Subcutaneous adipose tissue (tissue), 4 donors: ENCODE measurements around the gene ROR1. TPM values are rescaled to one million over a fixed set of nuclear protein-coding genes. Genes with fewer than 3 reads are reported as not detected.

Experiments used
- total RNA-seq, 4 donors: library from RNA; depleted of rRNA; stranded (reverse); fragments of >200 nt; gene quantifications; one replicate each; pipeline ENCODE4 v1.1.0, GENCODE V29; 2016
- TF ChIP-seq, protein P1 (sequence below): fragments of 450-650 bp; IDR thresholded peaks from one replicate; pipeline ENCODE4 v1.5.1; 2016; ENCODE audit warnings: low read depth, mild to moderate bottlenecking, control low read depth, antibody characterized with exemption, moderate library complexity

The ROR1 gene
- total RNA-seq, 4 donors from 2014 or later = 5.8 to 10.2 (median 8.6) TPM

DNA sequence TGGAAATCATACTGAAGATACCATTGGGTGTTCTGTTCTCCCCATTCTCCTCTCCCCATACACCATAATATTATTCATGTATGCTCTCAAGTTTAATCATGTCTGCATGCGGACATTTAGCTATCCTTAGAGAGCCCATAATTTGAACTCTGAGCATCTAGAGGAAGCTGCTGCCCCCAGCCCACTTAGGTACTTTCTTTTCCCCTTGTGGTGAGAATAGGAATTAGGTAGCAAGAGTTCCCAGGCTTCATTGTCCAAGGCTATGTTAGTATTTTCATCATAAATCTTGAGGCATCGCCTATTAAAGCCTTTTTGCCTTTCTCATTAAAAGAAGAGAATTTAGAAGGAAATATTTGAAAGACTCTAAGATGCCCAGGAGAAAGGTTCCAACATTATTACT, 96.3 kb downstream of the ROR1 start:
- TF ChIP-seq, protein P1, sequence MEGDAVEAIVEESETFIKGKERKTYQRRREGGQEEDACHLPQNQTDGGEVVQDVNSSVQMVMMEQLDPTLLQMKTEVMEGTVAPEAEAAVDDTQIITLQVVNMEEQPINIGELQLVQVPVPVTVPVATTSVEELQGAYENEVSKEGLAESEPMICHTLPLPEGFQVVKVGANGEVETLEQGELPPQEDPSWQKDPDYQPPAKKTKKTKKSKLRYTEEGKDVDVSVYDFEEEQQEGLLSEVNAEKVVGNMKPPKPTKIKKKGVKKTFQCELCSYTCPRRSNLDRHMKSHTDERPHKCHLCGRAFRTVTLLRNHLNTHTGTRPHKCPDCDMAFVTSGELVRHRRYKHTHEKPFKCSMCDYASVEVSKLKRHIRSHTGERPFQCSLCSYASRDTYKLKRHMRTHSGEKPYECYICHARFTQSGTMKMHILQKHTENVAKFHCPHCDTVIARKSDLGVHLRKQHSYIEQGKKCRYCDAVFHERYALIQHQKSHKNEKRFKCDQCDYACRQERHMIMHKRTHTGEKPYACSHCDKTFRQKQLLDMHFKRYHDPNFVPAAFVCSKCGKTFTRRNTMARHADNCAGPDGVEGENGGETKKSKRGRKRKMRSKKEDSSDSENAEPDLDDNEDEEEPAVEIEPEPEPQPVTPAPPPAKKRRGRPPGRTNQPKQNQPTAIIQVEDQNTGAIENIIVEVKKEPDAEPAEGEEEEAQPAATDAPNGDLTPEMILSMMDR = no peak

DNA sequence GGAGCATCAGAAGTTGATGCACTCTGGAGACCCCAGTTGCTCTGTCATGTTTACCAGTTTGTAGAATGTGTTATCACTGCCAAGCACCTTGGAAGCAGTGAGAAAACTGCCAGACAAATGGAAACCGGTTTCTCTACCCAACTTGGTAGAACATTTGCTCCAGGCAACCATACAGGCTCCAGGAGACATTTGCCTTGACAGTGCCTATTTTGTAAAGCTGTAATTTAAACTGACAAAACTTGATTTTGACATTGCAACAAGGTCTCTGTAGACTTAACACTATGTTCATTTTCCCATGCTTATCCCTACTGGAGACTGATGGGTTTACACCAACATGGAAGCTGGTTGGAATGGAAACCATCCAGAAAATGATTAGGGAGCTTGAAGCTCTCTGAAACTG, 97.6 kb downstream of the ROR1 start:
- TF ChIP-seq, protein P1 = no peak

DNA sequence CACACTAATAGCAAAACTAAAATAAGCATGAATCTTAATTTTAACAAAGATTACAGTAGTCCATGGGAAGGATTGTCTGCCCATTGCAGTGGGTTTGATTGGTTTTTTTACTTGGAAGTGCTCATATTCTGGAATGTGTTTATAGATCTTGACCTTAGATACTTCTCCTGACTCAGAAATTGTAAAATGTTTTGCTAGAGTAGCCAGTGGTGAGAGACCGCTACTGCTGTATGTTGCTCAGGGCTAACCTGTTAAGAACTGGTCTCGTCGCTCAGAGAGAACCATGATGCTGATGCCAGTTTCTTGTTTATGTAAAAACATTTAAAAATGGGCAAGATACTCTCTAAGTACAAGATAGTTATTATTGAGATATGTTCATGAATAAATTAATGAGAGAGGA, 99.9 kb downstream of the ROR1 start:
- TF ChIP-seq, protein P1 = no peak

DNA sequence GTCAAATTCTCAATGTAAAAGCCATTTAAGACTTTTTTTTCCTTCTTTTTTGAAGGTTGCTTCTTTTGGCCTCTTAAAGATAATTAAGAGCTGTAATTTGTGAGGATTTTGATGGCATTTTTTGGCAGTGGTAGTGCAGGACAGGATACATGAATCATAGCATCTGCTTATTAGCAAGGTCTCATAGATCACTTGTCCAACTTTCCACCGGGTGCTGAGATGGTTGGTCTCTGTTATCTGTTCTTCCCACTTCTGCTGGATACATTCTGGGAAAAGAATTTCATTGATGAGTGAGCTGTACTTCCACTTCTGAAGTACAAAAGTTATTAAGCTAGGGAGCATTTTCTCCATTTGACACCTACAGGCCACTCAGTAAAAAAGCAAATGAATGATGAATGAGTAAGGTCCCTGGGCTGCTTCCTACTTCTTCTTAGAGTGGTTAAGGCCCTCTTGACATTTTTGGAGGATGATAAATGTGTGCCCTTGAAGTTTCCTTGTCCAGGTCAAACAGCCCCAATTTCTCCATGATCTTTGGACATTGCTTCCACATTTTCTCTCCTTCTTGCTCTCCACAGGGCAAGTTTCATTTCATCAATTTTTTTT, 100.6 kb downstream of the ROR1 start:
- TF ChIP-seq, protein P1 = no peak

DNA sequence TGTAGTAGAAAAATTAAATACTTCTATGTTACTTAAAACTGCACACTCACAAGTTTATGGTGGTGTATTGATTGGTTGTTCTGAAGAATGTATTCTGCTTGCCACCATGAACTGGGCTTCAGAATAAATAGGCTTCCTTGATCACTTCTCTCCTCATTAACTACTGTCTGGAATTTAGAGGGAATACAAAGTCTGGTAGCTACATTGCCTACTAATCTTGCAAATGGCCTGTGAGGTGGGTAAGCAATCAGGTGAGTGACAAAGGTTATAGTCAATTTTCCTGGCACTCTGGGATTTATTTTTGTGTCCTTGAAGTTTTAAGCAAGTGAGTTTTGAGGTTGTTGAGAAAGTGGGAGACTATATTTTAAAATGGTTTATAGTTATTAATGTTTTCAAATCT, 101.8 kb downstream of the ROR1 start:
- TF ChIP-seq, protein P1 = no peak

DNA sequence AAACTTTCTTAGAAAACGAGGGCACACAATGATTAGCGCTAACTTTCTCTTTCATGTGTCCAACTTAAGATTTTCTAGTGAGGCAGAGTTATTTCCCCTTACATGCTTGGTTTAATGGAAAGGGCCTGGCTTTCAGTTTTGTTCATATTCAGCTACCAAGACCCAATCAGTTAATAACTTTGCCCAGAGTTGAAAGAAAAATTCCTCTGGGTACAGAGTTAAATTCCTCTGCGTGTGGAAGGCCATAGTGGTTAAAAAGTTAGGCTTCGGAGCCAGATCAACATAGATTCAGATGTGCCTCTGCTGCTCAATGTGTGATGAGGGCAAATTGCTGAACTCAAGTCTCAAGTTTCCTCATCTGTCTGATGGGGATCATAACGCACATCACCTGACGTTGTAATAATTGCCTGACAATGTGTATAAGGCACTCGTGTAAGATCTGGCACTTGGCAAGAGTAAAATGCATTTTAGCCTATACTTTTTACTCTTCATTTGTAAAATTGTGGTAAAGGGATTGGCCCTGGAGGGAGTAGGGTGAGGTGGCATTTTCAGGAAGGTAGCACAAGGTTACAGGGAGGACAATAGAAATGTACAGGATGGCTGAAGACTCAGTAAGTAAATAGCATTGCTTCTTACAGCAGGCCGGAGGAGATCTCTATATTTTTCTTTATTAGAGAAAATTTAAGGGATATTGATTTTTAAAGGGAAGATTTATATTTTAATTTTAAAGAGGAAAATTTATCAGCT, 103.4 kb downstream of the ROR1 start:
- TF ChIP-seq, protein P1 = no peak

DNA sequence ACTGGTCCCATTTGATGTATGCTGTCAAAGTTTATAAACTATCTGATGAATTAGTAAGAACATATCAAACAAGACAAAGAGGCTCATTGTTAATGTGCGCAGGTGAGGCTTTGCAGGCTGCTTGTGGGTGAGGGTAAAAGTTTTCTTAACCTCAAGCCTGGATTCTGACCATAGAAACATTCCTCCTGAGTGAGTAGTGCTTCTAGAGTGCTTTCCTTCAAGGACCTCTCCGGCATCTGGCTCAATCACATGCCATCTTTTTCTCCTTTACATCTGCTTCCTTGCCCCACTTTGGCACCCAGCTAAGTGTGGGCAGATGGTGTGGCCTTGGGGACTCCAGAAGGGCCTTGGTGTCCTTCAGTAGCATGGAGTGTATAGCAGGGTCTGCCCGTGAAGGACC, 104.0 kb downstream of the ROR1 start:
- TF ChIP-seq, protein P1 = no peak
